DND-41 (cell line): ENCODE data around the gene TACR1.

Source experiments
- ATAC-seq: fragments of 200-7000 bp; cut with Tn5 transposase; 3 replicates; pipeline ENCODE4 v1.9.1; 2021; ENCODE audit warnings: low read depth; ENCODE audit not compliant: insufficient read depth
- DNase-seq: peaks from one replicate; pipeline ENCODE4 v3.0.0-alpha.2; 2020
- H2AFZ ChIP-seq: 2 replicates; pipeline ENCODE4 v1.6.0; 2012; ENCODE audit warnings: low read depth, low read length
- H3K27ac ChIP-seq: 2 replicates; pipeline ENCODE4 v1.5.1; 2012; ENCODE audit warnings: low read length, inconsistent platforms
- H3K27me3 ChIP-seq: fragments of 200-600 bp; sonication (generic); 2 replicates; pipeline ENCODE4 v1.6.0; 2012; ENCODE audit warnings: low read length, mild to moderate bottlenecking, inconsistent platforms; ENCODE audit not compliant: insufficient read depth, poor library complexity
- H3K36me3 ChIP-seq: 2 replicates; pipeline ENCODE4 v1.5.1; 2012; ENCODE audit warnings: low read length, inconsistent platforms; ENCODE audit not compliant: insufficient read depth
- H3K4me1 ChIP-seq: 2 replicates; pipeline ENCODE4 v1.5.1; 2012; ENCODE audit warnings: mild to moderate bottlenecking, low read length; ENCODE audit not compliant: insufficient read depth
- H3K4me2 ChIP-seq: 2 replicates; pipeline ENCODE4 v1.6.0; 2012; ENCODE audit warnings: mild to moderate bottlenecking, moderate library complexity, low read length, inconsistent platforms; ENCODE audit not compliant: insufficient read depth
- H3K4me3 ChIP-seq, 2 experiments: fragments of 200-600 bp in 1 of 2; shearing (Covaris generic) in 1 of 2; 2 replicates each; pipeline ENCODE4 v1.5.1; 2012 to 2016; ENCODE audit warnings: inconsistent platforms in 2 of 2, low read length in 2 of 2, mild to moderate bottlenecking in 2 of 2, low read depth in 1 of 2, moderate library complexity in 1 of 2
- H3K79me2 ChIP-seq: 2 replicates; pipeline ENCODE4 v1.6.0; 2012; ENCODE audit warnings: low read length, inconsistent platforms; ENCODE audit not compliant: insufficient read depth
- H3K9ac ChIP-seq: 2 replicates; pipeline ENCODE4 v1.6.0; 2012; ENCODE audit warnings: low read depth, mild to moderate bottlenecking, inconsistent platforms, low read length, moderate library complexity
- H3K9me3 ChIP-seq: 2 replicates; pipeline ENCODE4 v1.5.1; 2012; ENCODE audit warnings: low read length, moderate library complexity, mild to moderate bottlenecking, inconsistent platforms; ENCODE audit not compliant: insufficient read depth, severe bottlenecking
- H4K20me1 ChIP-seq: 2 replicates; pipeline ENCODE4 v1.6.0; 2012; ENCODE audit warnings: low read length; ENCODE audit not compliant: insufficient read depth
- EZH2 ChIP-seq: IDR thresholded peaks from 3 replicates; pipeline ENCODE4 v1.6.1; 2012; ENCODE audit warnings: borderline replicate concordance, low read depth, mild to moderate bottlenecking, moderate library complexity, low read length, inconsistent platforms; ENCODE audit not compliant: severe bottlenecking
- TF ChIP-seq, protein P1 (sequence below): IDR thresholded peaks from 2 replicates; pipeline ENCODE4 v1.5.1; 2012; ENCODE audit warnings: borderline replicate concordance, low read length, moderate library complexity, mild to moderate bottlenecking; ENCODE audit not compliant: poor library complexity, severe bottlenecking; ENCODE audit errors: extremely low read depth

The TACR1 gene

DNA sequence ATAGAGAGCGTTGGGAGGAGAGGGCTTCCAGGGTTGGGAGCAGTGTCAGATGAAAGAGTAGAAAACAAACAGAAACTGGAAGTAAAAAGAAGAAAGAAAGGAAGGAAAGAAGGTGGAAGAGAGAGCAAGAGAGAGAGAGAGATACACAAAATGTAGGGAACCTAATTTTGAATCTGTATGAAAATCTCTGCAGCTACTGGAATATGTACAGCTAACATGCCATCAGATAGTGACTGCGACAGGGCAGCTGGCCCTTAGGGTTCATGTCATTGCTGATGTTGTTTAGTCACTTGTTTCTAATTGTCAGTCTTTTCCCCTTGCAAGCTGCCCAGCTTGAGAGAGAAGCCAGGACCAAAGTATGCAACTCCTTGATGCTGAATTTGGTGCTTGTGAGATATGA lies 155.0 kb downstream of the TACR1 start:
- ATAC-seq (no peak), DNase-seq (no peak)
- H3K79me2 ChIP-seq, result no peaks in the 10 kb centered on the region
- no peaks in the 10 kb centered on the region for H3K36me3 ChIP-seq
- H3K9ac ChIP-seq, result no peak overlapping the region
- H3K4me1 ChIP-seq, result peaks cover 8% of the 10 kb centered on the region
- TF ChIP-seq, protein P1, sequence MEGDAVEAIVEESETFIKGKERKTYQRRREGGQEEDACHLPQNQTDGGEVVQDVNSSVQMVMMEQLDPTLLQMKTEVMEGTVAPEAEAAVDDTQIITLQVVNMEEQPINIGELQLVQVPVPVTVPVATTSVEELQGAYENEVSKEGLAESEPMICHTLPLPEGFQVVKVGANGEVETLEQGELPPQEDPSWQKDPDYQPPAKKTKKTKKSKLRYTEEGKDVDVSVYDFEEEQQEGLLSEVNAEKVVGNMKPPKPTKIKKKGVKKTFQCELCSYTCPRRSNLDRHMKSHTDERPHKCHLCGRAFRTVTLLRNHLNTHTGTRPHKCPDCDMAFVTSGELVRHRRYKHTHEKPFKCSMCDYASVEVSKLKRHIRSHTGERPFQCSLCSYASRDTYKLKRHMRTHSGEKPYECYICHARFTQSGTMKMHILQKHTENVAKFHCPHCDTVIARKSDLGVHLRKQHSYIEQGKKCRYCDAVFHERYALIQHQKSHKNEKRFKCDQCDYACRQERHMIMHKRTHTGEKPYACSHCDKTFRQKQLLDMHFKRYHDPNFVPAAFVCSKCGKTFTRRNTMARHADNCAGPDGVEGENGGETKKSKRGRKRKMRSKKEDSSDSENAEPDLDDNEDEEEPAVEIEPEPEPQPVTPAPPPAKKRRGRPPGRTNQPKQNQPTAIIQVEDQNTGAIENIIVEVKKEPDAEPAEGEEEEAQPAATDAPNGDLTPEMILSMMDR, result no peak
- no peak for TF ChIP-seq EZH2
- no peak overlapping the region for H3K27ac ChIP-seq
- no peak overlapping the region for H3K4me3 ChIP-seq
- H3K4me2 ChIP-seq, result no peak overlapping the region
- H3K9me3 ChIP-seq, result no peaks in the 10 kb centered on the region
- no peaks in the 10 kb centered on the region for H4K20me1 ChIP-seq
- no peaks in the 10 kb centered on the region for H3K27me3 ChIP-seq
- H2AFZ ChIP-seq, result no peak overlapping the region

DNA sequence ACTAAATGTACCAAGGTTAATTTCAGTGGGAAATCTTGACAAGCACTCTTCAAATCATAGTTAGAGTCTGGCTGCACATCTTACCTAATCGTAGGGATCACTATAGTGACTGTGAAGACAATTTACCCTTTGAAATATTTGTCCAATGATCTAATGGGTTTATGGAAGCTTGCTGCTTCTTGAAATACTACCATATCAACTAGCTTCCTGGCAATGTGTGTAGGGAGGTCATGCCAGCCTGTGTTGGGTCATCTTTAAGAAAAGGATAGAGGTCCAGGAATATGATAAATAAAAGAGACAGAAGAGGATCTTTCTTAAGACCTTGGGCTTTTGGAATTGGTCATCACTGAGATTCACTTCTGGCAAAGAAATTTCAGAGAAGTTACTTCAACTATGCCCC lies 156.5 kb downstream of the TACR1 start:
- no peak for TF ChIP-seq EZH2
- ATAC-seq (no peak), DNase-seq (no peak)
- Histone ChIP-seq H2AFZ (no peak overlapping the region), H3K9me3 (no peaks in the 10 kb centered on the region), H3K79me2 (no peaks in the 10 kb centered on the region), H3K27ac (no peak overlapping the region), H3K27me3 (no peaks in the 10 kb centered on the region), H3K4me2 (no peak overlapping the region), H4K20me1 (no peaks in the 10 kb centered on the region), H3K9ac (no peak overlapping the region), H3K36me3 (no peaks in the 10 kb centered on the region), H3K4me1 (peaks cover 8% of the 10 kb centered on the region), H3K4me3 (no peak overlapping the region)

DNA sequence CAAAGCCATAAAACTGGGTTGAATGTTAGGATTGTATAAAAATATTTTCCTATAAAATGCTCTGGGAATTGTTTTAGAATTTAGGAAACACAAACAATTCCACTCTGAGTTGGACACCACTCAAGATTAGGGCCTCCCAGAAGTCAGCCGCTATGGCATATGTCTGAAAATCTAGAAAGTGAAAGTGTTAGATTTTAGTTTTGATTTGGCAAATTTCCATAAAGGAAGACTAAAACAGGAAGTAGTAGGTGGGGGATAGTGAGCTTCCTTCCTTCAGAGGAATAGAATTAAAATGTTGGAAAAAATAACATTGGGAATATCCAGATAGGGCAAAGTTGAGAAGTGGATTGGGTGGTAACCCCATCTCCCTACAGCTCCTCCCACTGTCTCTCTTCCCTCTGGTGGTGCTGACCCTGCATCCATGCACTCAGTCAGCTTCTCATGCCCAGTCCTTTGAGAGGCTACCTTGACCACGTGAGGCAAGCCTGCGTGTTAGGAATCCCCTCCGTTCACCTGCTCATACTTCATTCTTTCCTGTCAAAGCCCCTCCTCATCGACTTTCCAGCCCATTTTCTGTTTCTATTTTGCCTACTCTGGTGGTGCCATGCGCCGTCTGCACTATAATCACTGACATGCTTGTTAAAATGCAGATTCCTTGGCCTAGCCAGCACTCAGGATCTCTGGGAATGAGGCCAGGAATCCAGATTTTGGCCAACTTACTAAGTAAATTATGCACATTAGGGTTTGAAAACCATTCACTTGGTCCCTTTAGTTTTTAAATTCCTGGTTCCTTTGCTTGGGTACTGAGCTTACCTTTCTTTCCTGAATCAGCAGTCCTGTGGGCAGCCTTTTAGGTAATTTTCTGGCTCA lies 157.4 kb downstream of the TACR1 start:
- ATAC-seq (peak; percentile 47; the same call in 2 of the 3 replicates), DNase-seq (no peak)
- H3K4me2 ChIP-seq, result no peak overlapping the region

DNA sequence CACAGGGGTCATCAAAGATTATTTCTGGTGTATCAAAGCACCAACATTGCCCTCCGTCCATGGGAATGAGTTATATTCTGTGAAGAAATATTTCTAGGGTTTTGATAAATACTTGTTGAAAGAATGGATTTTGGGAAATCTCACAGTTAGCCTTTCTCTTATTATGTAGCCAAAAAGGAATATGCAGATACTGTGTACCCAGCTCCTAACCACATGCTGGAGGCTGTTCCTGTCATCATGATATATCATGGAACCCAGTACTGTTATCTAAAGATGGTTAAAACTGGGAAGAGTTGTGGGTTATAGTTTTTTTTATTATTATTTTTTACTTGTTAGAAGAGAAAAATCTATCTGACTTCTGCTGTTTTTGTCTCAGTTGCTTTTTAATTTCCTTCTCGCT lies 158.1 kb downstream of the TACR1 start:
- Histone ChIP-seq H3K27me3 (no peaks in the 10 kb centered on the region), H3K9ac (no peak overlapping the region), H4K20me1 (no peaks in the 10 kb centered on the region), H3K4me3 (no peak overlapping the region), H3K27ac (no peak overlapping the region), H3K36me3 (no peaks in the 10 kb centered on the region), H2AFZ (no peak overlapping the region), H3K9me3 (no peaks in the 10 kb centered on the region), H3K79me2 (no peaks in the 10 kb centered on the region), H3K4me2 (no peak overlapping the region), H3K4me1 (peaks cover 8% of the 10 kb centered on the region)
- no peak for DNase-seq
- TF ChIP-seq, protein P1, result no peak
- no peak for TF ChIP-seq EZH2
- ATAC-seq, result no peak

More for the DNA sequence above, 157.4 kb downstream of the TACR1 start:
- no peaks in the 10 kb centered on the region for H3K9me3 ChIP-seq
- no peak for TF ChIP-seq EZH2
- TF ChIP-seq, protein P1, result no peak
- H3K36me3 ChIP-seq, result no peaks in the 10 kb centered on the region
- H3K4me1 ChIP-seq, result peaks cover 8% of the 10 kb centered on the region
- H2AFZ ChIP-seq, result peak overlapping the region; percentile 34; the same call in 1 of the 2 replicates
- no peaks in the 10 kb centered on the region for H3K79me2 ChIP-seq
- no peaks in the 10 kb centered on the region for H3K27me3 ChIP-seq
- H4K20me1 ChIP-seq, result no peaks in the 10 kb centered on the region
- no peak overlapping the region for H3K9ac ChIP-seq
- no peak overlapping the region for H3K27ac ChIP-seq
- no peak overlapping the region for H3K4me3 ChIP-seq
